ENCODE data around the gene KAT2B.

KAT2B gene

GRCh38 chr3:20100151-20100550 lies 59.9 kb downstream of the KAT2B start:
- DNase-seq (ENCODE audit: low read depth) = no peak

GRCh38 chr3:20101041-20101440 lies 60.8 kb downstream of the KAT2B start:
- DNase-seq (ENCODE audit: low read depth) = no peak

GRCh38 chr3:20103731-20104130 lies 63.5 kb downstream of the KAT2B start:
- DNase-seq (ENCODE audit: low read depth) = no peak

- DNase-seq (ENCODE audit: low read depth) = no peak
These were observed 64.0 kb downstream of the KAT2B start for GRCh38 chr3:20104167-20104661.

GRCh38 chr3:20105513-20106280 lies 65.5 kb downstream of the KAT2B start:
- no peak for DNase-seq (ENCODE audit: low read depth)

GRCh38 chr3:20107722-20108121 lies 67.5 kb downstream of the KAT2B start:
- no peak for DNase-seq (ENCODE audit: low read depth)

GRCh38 chr3:20108869-20109268 lies 68.6 kb downstream of the KAT2B start:
- DNase-seq (ENCODE audit: low read depth) = no peak

- no peak for DNase-seq (ENCODE audit: low read depth)
These were observed 70.6 kb downstream of the KAT2B start for GRCh38 chr3:20110826-20111225.

- DNase-seq (ENCODE audit: low read depth) = peak; percentile 67
These were observed 71.6 kb downstream of the KAT2B start for GRCh38 chr3:20111836-20112235.

GRCh38 chr3:20121088-20121487 lies 80.8 kb downstream of the KAT2B start:
- DNase-seq (ENCODE audit: low read depth) = no peak

GRCh38 chr3:20123131-20123652 lies 82.9 kb downstream of the KAT2B start:
- DNase-seq (ENCODE audit: low read depth) = no peak

- no peak for DNase-seq (ENCODE audit: low read depth)
These were observed 85.0 kb downstream of the KAT2B start for GRCh38 chr3:20125289-20125688.

- DNase-seq (ENCODE audit: low read depth) = no peak
These were observed 85.7 kb downstream of the KAT2B start for GRCh38 chr3:20125897-20126296.

- DNase-seq (ENCODE audit: low read depth) = no peak
These were observed 88.1 kb downstream of the KAT2B start for GRCh38 chr3:20128358-20128757.

- no peak for DNase-seq (ENCODE audit: low read depth)
These were observed 89.9 kb downstream of the KAT2B start for GRCh38 chr3:20130106-20130505.

GRCh38 chr3:20136231-20136630 lies 96.0 kb downstream of the KAT2B start:
- DNase-seq (ENCODE audit: low read depth) = no peak

- no peak for DNase-seq (ENCODE audit: low read depth)
These were observed 97.4 kb downstream of the KAT2B start for GRCh38 chr3:20137647-20138046.

- DNase-seq (ENCODE audit: low read depth) = no peak
These were observed 100.6 kb downstream of the KAT2B start for GRCh38 chr3:20140881-20141280.

- DNase-seq (ENCODE audit: low read depth) = no peak
These were observed 101.1 kb downstream of the KAT2B start for GRCh38 chr3:20141316-20141715.

- no peak for DNase-seq (ENCODE audit: low read depth)
These were observed 101.6 kb downstream of the KAT2B start for GRCh38 chr3:20141851-20142250.

GRCh38 chr3:20142517-20142916 lies 102.3 kb downstream of the KAT2B start:
- no peak for DNase-seq (ENCODE audit: low read depth)

- DNase-seq (ENCODE audit: low read depth) = no peak
These were observed 103.3 kb downstream of the KAT2B start for GRCh38 chr3:20143519-20143918.

- DNase-seq (ENCODE audit: low read depth) = no peak
These were observed 105.6 kb downstream of the KAT2B start for GRCh38 chr3:20145874-20146273.

- no peak for DNase-seq (ENCODE audit: low read depth)
These were observed 106.1 kb downstream of the KAT2B start for GRCh38 chr3:20146301-20146700.

Data from ELR (cell line).